ENCODE results near the gene YY1.
"Not testable (repeated sequence)": the region's sequence is repeated elsewhere in the genome, so short reads cannot be mapped to it uniquely, and the experiment has no call there.

Gene YY1

GRCh38 chr14:100238419-100239210, at the start of gene YY1:
TSS of gene YY1 (plus strand) at chr14:100239144. CDS start at chr14:100239245, 101 bp downstream.
- peak; percentile 99 for DNase-seq

GRCh38 chr14:100190126-100190525, 48.8 kb upstream of the YY1 start:
- no peak for DNase-seq

- DNase-seq: peak; percentile 48
Observed at GRCh38 chr14:100191584-100192249, 47.2 kb upstream of the YY1 start.

GRCh38 chr14:100192250-100192671, 46.7 kb upstream of the YY1 start:
- no peak for DNase-seq

GRCh38 chr14:100192672-100193416, 46.1 kb upstream of the YY1 start:
- DNase-seq: peak; percentile 100

- peak; percentile 56 for DNase-seq
Observed at GRCh38 chr14:100193417-100194357, 45.3 kb upstream of the YY1 start.

- DNase-seq: no peak
Observed at GRCh38 chr14:100199240-100199860, 39.6 kb upstream of the YY1 start.

GRCh38 chr14:100200311-100200710, 38.6 kb upstream of the YY1 start:
- DNase-seq: no peak

GRCh38 chr14:100201701-100202100, 37.2 kb upstream of the YY1 start:
- DNase-seq: no peak

- DNase-seq: no peak
Observed at GRCh38 chr14:100202712-100203111, 36.2 kb upstream of the YY1 start.

GRCh38 chr14:100203146-100203545, 35.8 kb upstream of the YY1 start:
- DNase-seq: no peak

GRCh38 chr14:100203962-100204834, 34.7 kb upstream of the YY1 start:
- DNase-seq: no peak

- DNase-seq: not testable (repeated sequence)
Observed at GRCh38 chr14:100204835-100205167, 34.1 kb upstream of the YY1 start.

- DNase-seq: not testable (repeated sequence)
Observed at GRCh38 chr14:100207588-100207987, 31.4 kb upstream of the YY1 start.

GRCh38 chr14:100208136-100208535, 30.8 kb upstream of the YY1 start:
- DNase-seq: not testable (repeated sequence)

GRCh38 chr14:100211366-100211765, 27.6 kb upstream of the YY1 start:
- no peak for DNase-seq

GRCh38 chr14:100211893-100212292, 27.1 kb upstream of the YY1 start:
- no peak for DNase-seq

- DNase-seq: peak; percentile 34
Observed at GRCh38 chr14:100212476-100213333, 26.2 kb upstream of the YY1 start.

GRCh38 chr14:100213587-100213955, 25.4 kb upstream of the YY1 start:
- DNase-seq: peak; percentile 28
